ENCODE results near the gene LDLRAD4. TPM values are rescaled to one million over a fixed set of nuclear protein-coding genes. Genes with fewer than 3 reads are reported as not detected.

The LDLRAD4 gene
- polyA plus RNA-seq, 1 of the 3 experiments (the other 2 are of a cell fraction): 0.16 TPM

- TF ChIP-seq MXI1 (IDR thresholded peaks at IDR 0.05; ENCODE audit: low read depth, low read length) (no peak), JUND (IDR thresholded peaks at IDR 0.05) (no peak)
Observed at GRCh38 chr18:13629841-13630715, 411.5 kb downstream of the LDLRAD4 start (continued).

DNA sequence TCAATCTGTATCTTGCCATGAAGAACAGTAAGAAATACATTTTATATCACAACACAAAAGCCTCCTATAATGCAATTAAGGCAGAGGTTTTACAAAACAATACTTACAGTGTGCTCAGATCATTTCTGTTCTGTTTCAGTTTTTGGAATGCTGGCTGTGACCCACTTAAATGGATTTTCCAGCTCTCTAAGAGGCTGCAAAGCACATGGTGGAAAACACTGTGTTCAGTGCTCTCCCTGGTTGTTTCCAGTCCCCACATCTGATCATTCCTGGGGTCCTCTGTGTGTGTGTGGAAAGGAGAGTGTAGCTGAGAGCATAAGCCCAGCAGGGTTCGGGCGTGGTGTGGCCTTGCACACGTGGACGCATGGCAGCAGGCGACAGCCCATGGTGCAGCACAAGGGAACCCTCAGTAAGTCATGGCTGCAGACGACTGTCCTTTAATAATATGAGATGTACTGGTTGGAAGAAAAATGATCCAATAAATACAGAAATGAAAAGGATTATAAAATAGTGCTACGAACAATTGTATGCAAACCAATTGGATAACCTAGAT, 412.2 kb downstream of the LDLRAD4 start:
- no peaks in the 10 kb centered on the region for H3K27me3 ChIP-seq (ENCODE audit: insufficient read depth)
- H3F3A ChIP-seq (replicated peaks; ENCODE audit: insufficient read depth): no peaks in the 10 kb centered on the region
- no peaks in the 10 kb centered on the region for H3K9me2 ChIP-seq
- no peak overlapping the region for H2AFZ ChIP-seq (ENCODE audit: low read depth)
- ChIA-PET CTCF (interaction anchor here (0.7 to 4.2 kb wide), 7 partner anchors 8 to 686 kb away, joined by 3 to 79 read pairs (median 3); no protein-coding TSS in a partner anchor), POLR2A (no interaction called here)
- H3K27ac ChIP-seq (ENCODE audit: low read depth in 2 of 2, low read length in 1 of 2): no peak overlapping the region
- H3K79me2 ChIP-seq (ENCODE audit: insufficient read depth): no peaks in the 10 kb centered on the region
- peaks cover 0 to 21% of the 10 kb centered on the region in 2 experiments; a peak in 2 of 4 replicates for H3K4me1 ChIP-seq (ENCODE audit: control insufficient read depth in 1 of 2, insufficient read depth in 2 of 2, low read depth in 1 of 2, low read length in 1 of 2)
- DNase-seq: no peak
- no peaks in the 10 kb centered on the region for H4K20me1 ChIP-seq (ENCODE audit: insufficient read depth)
- no peak overlapping the region for H3K9ac ChIP-seq
- H3K9me3 ChIP-seq: no peaks in the 10 kb centered on the region
- no peak overlapping the region for H3K4me2 ChIP-seq
- no peak for TF ChIP-seq TCF12 (IDR thresholded peaks at IDR 0.05)
- TF ChIP-seq ELF1 (IDR thresholded peaks at IDR 0.05): no peak
- no peak for TF ChIP-seq MEF2A (IDR thresholded peaks at IDR 0.05; ENCODE audit: borderline replicate concordance, low read depth)
- TF ChIP-seq CHD2 (IDR thresholded peaks at IDR 0.05; ENCODE audit: low read length, partially characterized antibody): no peak
- no peak for TF ChIP-seq USF2 (IDR thresholded peaks at IDR 0.05; ENCODE audit: borderline replicate concordance, low read depth, low read length)
- no peak for TF ChIP-seq SMC3 (IDR thresholded peaks at IDR 0.05; ENCODE audit: low read depth, low read length)
- 63% methylated on average over 7 of the region's 7 CpGs for WGBS (ENCODE audit: low lambda C conversion rate)
- H3K36me3 ChIP-seq (replicated peaks in 1 of 2; ENCODE audit: control insufficient read depth in 1 of 2, insufficient read depth in 2 of 2, low read length in 1 of 2): no peaks in the 10 kb centered on the region
- H3K4me3 ChIP-seq (ENCODE audit: low read depth in 2 of 2, low read length in 1 of 2): no peak overlapping the region

DNA sequence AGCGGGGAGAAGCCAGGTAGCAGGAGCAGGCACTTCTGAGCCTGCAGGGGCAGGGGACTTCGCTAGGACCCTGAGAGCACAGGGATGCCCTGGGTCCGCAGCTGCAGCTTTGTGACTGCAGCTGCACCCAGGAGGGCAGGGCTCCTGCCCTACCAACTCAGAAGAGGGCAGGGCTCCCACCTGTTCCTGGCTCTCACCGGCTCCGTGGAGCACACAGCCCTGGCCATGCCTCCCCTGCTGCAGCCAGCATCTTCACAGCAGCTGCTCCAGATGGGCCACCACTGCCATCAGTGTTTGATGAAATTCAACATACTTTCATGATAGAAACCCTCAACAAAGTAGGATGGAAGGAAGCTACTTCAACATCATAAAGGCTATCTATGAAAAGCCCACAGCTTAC, 415.1 kb downstream of the LDLRAD4 start:
- Histone ChIP-seq H3K9ac (no peak overlapping the region), H3K9me3 (no peaks in the 10 kb centered on the region), H4K20me1 (ENCODE audit: insufficient read depth) (no peaks in the 10 kb centered on the region), H3F3A (replicated peaks; ENCODE audit: insufficient read depth) (no peaks in the 10 kb centered on the region), H2AFZ (ENCODE audit: low read depth) (no peak overlapping the region), H3K4me2 (no peak overlapping the region), H3K27ac (ENCODE audit: low read depth in 2 of 2, low read length in 1 of 2) (no peak overlapping the region), H3K9me2 (no peaks in the 10 kb centered on the region), H3K27me3 (ENCODE audit: insufficient read depth) (no peaks in the 10 kb centered on the region), H3K4me1 (ENCODE audit: control insufficient read depth in 1 of 2, insufficient read depth in 2 of 2, low read depth in 1 of 2, low read length in 1 of 2) (peaks cover 0 to 8% of the 10 kb centered on the region in 2 experiments; a peak in 2 of 4 replicates), H3K4me3 (ENCODE audit: low read depth in 2 of 2, low read length in 1 of 2) (no peak overlapping the region), H3K79me2 (ENCODE audit: insufficient read depth) (no peaks in the 10 kb centered on the region), H3K36me3 (replicated peaks in 1 of 2; ENCODE audit: control insufficient read depth in 1 of 2, insufficient read depth in 2 of 2, low read length in 1 of 2) (no peaks in the 10 kb centered on the region)
- no peak for DNase-seq
- TF ChIP-seq RAD21 (IDR thresholded peaks at IDR 0.05; ENCODE audit: low read length) (no peak), TEAD4 (IDR thresholded peaks at IDR 0.05; ENCODE audit: borderline replicate concordance, insufficient read depth) (no peak), NFIC (IDR thresholded peaks at IDR 0.05; ENCODE audit: borderline replicate concordance) (no peak), NRF1 (IDR thresholded peaks at IDR 0.05; ENCODE audit: low read depth, low read length) (no peak), TCF12 (IDR thresholded peaks at IDR 0.05) (no peak), FOSL2 (IDR thresholded peaks at IDR 0.05; ENCODE audit: borderline replicate concordance, low read depth) (no peak)
- TF ChIP-seq, protein P1, sequence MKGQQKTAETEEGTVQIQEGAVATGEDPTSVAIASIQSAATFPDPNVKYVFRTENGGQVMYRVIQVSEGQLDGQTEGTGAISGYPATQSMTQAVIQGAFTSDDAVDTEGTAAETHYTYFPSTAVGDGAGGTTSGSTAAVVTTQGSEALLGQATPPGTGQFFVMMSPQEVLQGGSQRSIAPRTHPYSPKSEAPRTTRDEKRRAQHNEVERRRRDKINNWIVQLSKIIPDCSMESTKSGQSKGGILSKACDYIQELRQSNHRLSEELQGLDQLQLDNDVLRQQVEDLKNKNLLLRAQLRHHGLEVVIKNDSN (IDR thresholded peaks at IDR 0.05; ENCODE audit: borderline replicate concordance, low read depth): no peak
- ChIA-PET POLR2A (no interaction called here), CTCF (interaction anchor here (0.8 to 4.5 kb wide), 3 partner anchors 20 to 474 kb away, joined by 3 to 20 read pairs (median 3); no protein-coding TSS in a partner anchor)
- 87% methylated on average over 3 of the region's 5 CpGs for WGBS (ENCODE audit: low lambda C conversion rate)

Measured in SK-N-SH (cell line).